Panc1 (cell line): Measurements from ENCODE around the gene SMC6. TPM values are rescaled to one million over a fixed set of nuclear protein-coding genes. Genes with fewer than 3 reads are reported as not detected.

Source experiments
- ATAC-seq: fragments of 200-7000 bp; cut with Tn5 transposase; 2 replicates; pipeline ENCODE4 v1.9.1; 2020; ENCODE audit warnings: mild to moderate bottlenecking, moderate library complexity
- BruUV-seq: library from RNA; stranded (reverse); fragments of 400-500 nt; replicated peaks from 2 replicates; lab custom pipeline; 2021; lab: Mats Ljungman, UMichigan
- CTCF ChIA-PET: fragments of 300-600 bp; sonication (Branson Sonifier 250); formaldehyde crosslinking; loops from one replicate; lab custom pipeline; 2022; ENCODE audit warnings: antibody characterized with exemption; lab: Charles Lee
- POLR2A ChIA-PET: fragments of 300-600 bp; sonication (Branson Sonifier 250); formaldehyde crosslinking; loops from one replicate; lab custom pipeline; 2022; ENCODE audit warnings: antibody characterized with exemption; lab: Charles Lee
- DNase-seq: peaks from one replicate; pipeline ENCODE4 v3.0.0-alpha.2; 2010; ENCODE audit warnings: low read depth, low spot score
- H3K27ac ChIP-seq: 2 replicates; pipeline ENCODE4 v1.5.1; 2011; ENCODE audit warnings: mild to moderate bottlenecking, low read length, inconsistent platforms
- H3K27me3 ChIP-seq: fragments of 200-500 bp; sonication (Bioruptor generic); 2 replicates; pipeline ENCODE4 v1.6.0; 2014; ENCODE audit warnings: low read length, inconsistent platforms; ENCODE audit not compliant: control insufficient read depth, insufficient read depth
- H3K36me3 ChIP-seq: fragments of 200-500 bp; sonication (Bioruptor generic); 2 replicates; pipeline ENCODE4 v1.5.1; 2014; ENCODE audit warnings: inconsistent platforms, mild to moderate bottlenecking, low read length, moderate library complexity; ENCODE audit not compliant: control insufficient read depth, insufficient read depth
- H3K4me1 ChIP-seq: 2 replicates; pipeline ENCODE4 v1.5.1; 2011; ENCODE audit warnings: inconsistent platforms, mild to moderate bottlenecking, low read length, moderate library complexity; ENCODE audit not compliant: control insufficient read depth, insufficient read depth
- H3K4me3 ChIP-seq, 2 experiments: 2 replicates each; pipeline ENCODE4 v1.5.1; 2011 to 2012; ENCODE audit warnings: low read depth in 2 of 2, low read length in 2 of 2, mild to moderate bottlenecking in 2 of 2, inconsistent platforms in 1 of 2, moderate library complexity in 1 of 2
- H3K9me3 ChIP-seq: fragments of 200-500 bp; sonication (Bioruptor generic); 2 replicates; pipeline ENCODE4 v1.5.1; 2014; ENCODE audit warnings: low read depth, mild to moderate bottlenecking, inconsistent platforms, low read length, moderate library complexity; ENCODE audit not compliant: control insufficient read depth, insufficient read depth
- POLR2AphosphoS5 ChIP-seq: IDR thresholded peaks from 2 replicates; pipeline ENCODE4 v1.6.1; 2012; ENCODE audit warnings: mild to moderate bottlenecking, low read depth, low read length, moderate library complexity
- SIN3A ChIP-seq: IDR thresholded peaks from 2 replicates; pipeline ENCODE4 v1.6.1; 2012; ENCODE audit warnings: low read depth, mild to moderate bottlenecking, low read length, moderate library complexity, borderline replicate concordance; ENCODE audit not compliant: insufficient read depth
- TCF7L2 ChIP-seq: IDR thresholded peaks from 2 replicates; pipeline ENCODE4 v1.6.1; 2011; ENCODE audit warnings: mild to moderate bottlenecking, low read depth, low read length, inconsistent platforms
- in situ Hi-C: cut with HindIII; loops from 2 replicates; pipeline ENCODE4 v1.10.0; 2016; ENCODE audit warnings: low sequenced_read_pairs, low pct_unique_long_range_greater_than_20kb
- intact Hi-C: fragments of 100-400 bp; cut with micrococcal nuclease; formaldehyde crosslinking; loops from one replicate; pipeline ENCODE4 v1.10.0; 2022; ENCODE audit not compliant: unreplicated experiment
- total RNA-seq: library from RNA; stranded (reverse); gene quantifications from one replicate; pipeline ENCODE4 v1.2.1, GENCODE V29; 2021; ENCODE audit not compliant: unreplicated experiment
- TF ChIP-seq, protein P1 (sequence below), 2 experiments: IDR thresholded peaks; 2 replicates each; pipeline ENCODE4 v1.6.1; 2011 to 2012; ENCODE audit warnings: low read depth in 2 of 2, control low read depth in 1 of 2, low read length in 1 of 2, mild to moderate bottlenecking in 1 of 2, moderate library complexity in 1 of 2; ENCODE audit not compliant: insufficient read depth in 1 of 2
- TF ChIP-seq, protein P2 (sequence below): fragments of 450-650 bp; IDR thresholded peaks from 2 replicates; pipeline ENCODE4 v1.5.1; 2017; ENCODE audit warnings: mild to moderate bottlenecking

SMC6 gene
- total RNA-seq, 1 experiment from 2014 or later: 43.8 TPM

DNA sequence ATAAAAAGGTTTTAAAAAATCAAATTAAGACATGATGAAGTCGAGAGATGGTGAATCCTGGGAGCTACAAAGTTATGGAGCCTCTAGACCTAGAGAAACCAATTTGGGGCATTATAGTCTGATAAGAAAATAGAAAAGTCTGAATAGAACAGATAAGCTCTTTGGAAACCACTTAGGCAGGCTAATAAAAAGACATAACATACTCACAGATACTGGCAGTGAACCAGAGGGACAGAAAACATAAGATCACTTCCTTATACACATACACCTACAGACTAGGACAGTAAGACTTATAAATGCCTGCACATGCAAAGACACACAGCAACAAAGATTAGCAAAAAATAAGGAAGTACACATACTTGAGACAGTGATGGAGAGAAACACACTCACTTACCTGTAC, 20.0 kb downstream of the SMC6 start:
- intact Hi-C loops (no loop called here), in situ Hi-C loops (no loop called here)
- no peak for DNase-seq
- Histone ChIP-seq H3K4me1 (no peaks in the 10 kb centered on the region), H3K27me3 (no peaks in the 10 kb centered on the region), H3K9me3 (no peaks in the 10 kb centered on the region), H3K4me3 (no peak overlapping the region), H3K36me3 (peaks cover 49% of the 10 kb centered on the region), H3K27ac (no peak overlapping the region)
- CTCF ChIA-PET: interaction anchor here (0.5 kb wide), 1 partner anchor 263 kb away, joined by 5 read pairs; no protein-coding TSS in a partner anchor
- no peak for ATAC-seq
- POLR2A ChIA-PET: no interaction called here
- BruUV-seq: no TSS peak
- TF ChIP-seq TCF7L2: no peak
- TF ChIP-seq POLR2AphosphoS5: no peak
- TF ChIP-seq, protein P1, sequence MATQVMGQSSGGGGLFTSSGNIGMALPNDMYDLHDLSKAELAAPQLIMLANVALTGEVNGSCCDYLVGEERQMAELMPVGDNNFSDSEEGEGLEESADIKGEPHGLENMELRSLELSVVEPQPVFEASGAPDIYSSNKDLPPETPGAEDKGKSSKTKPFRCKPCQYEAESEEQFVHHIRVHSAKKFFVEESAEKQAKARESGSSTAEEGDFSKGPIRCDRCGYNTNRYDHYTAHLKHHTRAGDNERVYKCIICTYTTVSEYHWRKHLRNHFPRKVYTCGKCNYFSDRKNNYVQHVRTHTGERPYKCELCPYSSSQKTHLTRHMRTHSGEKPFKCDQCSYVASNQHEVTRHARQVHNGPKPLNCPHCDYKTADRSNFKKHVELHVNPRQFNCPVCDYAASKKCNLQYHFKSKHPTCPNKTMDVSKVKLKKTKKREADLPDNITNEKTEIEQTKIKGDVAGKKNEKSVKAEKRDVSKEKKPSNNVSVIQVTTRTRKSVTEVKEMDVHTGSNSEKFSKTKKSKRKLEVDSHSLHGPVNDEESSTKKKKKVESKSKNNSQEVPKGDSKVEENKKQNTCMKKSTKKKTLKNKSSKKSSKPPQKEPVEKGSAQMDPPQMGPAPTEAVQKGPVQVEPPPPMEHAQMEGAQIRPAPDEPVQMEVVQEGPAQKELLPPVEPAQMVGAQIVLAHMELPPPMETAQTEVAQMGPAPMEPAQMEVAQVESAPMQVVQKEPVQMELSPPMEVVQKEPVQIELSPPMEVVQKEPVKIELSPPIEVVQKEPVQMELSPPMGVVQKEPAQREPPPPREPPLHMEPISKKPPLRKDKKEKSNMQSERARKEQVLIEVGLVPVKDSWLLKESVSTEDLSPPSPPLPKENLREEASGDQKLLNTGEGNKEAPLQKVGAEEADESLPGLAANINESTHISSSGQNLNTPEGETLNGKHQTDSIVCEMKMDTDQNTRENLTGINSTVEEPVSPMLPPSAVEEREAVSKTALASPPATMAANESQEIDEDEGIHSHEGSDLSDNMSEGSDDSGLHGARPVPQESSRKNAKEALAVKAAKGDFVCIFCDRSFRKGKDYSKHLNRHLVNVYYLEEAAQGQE (IDR thresholded peaks at IDR 0.05; ENCODE audit: insufficient read depth in 1 of 2, low read depth in 2 of 2, low read length in 1 of 2): no peak
- TF ChIP-seq, protein P2, sequence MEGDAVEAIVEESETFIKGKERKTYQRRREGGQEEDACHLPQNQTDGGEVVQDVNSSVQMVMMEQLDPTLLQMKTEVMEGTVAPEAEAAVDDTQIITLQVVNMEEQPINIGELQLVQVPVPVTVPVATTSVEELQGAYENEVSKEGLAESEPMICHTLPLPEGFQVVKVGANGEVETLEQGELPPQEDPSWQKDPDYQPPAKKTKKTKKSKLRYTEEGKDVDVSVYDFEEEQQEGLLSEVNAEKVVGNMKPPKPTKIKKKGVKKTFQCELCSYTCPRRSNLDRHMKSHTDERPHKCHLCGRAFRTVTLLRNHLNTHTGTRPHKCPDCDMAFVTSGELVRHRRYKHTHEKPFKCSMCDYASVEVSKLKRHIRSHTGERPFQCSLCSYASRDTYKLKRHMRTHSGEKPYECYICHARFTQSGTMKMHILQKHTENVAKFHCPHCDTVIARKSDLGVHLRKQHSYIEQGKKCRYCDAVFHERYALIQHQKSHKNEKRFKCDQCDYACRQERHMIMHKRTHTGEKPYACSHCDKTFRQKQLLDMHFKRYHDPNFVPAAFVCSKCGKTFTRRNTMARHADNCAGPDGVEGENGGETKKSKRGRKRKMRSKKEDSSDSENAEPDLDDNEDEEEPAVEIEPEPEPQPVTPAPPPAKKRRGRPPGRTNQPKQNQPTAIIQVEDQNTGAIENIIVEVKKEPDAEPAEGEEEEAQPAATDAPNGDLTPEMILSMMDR: no peak
- TF ChIP-seq SIN3A: no peak

DNA sequence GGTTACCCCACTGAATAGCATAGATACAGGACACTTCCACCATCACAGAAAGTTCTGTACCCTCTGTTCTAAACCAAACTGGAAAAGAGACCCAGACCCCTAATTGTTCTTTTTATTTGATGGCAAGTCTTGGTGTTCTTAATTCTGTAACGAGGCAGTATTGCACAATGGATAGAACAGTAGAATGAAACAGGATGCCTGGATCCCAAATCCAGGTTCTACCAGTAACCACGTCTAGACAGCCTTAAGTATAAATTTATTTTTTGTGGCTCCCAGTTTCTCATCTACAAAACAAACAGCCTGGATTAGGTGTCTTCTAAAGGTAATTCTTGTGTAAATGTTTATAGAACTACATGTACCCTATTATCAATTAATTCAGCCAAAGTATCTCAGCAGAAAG, 23.7 kb downstream of the SMC6 start:
- Histone ChIP-seq H3K36me3 (peaks cover 37% of the 10 kb centered on the region), H3K27me3 (no peaks in the 10 kb centered on the region), H3K9me3 (no peaks in the 10 kb centered on the region), H3K4me1 (no peaks in the 10 kb centered on the region), H3K4me3 (no peak overlapping the region), H3K27ac (no peak overlapping the region)
- in situ Hi-C loops: no loop called here
- intact Hi-C loops: no loop called here
- ChIA-PET POLR2A (no interaction called here), CTCF (no interaction called here)
- ATAC-seq (no peak), DNase-seq (no peak)
- no TSS peak for BruUV-seq
- TF ChIP-seq POLR2AphosphoS5: no peak
- TF ChIP-seq, protein P1 (IDR thresholded peaks at IDR 0.05; ENCODE audit: insufficient read depth in 1 of 2, low read depth in 2 of 2, low read length in 1 of 2): no peak
- no peak for TF ChIP-seq TCF7L2
- TF ChIP-seq, protein P2: no peak
- no peak for TF ChIP-seq SIN3A
